Muscle of back (tissue), 11 donors: Measurements from ENCODE around the gene GCNT1. TPM values are rescaled to one million over a fixed set of nuclear protein-coding genes. Genes with fewer than 3 reads are reported as not detected.
A peak's percentile ranks its signal among the peaks of the same experiment; 100 is the strongest.
"Not testable (repeated sequence)": the region's sequence is repeated elsewhere in the genome, so short reads cannot be mapped to it uniquely, and the experiment has no call there.

ENCODE experiments used
- DNase-seq, 3 donors: peaks; one replicate each; pipeline versions ENCODE4 v3.0.0 to v3.0.0-alpha.2; 2013
- polyA plus RNA-seq, 10 donors: library from polyadenylated mRNA; unstranded; fragments of 120-200 nt; gene quantifications; one replicate each; pipeline ENCODE4 v1.2.1, GENCODE V29; 2013; ENCODE audit not compliant: insufficient read length in 10 of 10

GCNT1 gene
- polyA plus RNA-seq, 10 donors, result 1.9 to 6.4 (median 3.6) TPM

- DNase-seq, result no peak
Observed at GRCh38 chr9:76486151-76486550, 27.2 kb downstream of the GCNT1 start.

- no peak for DNase-seq
Observed at GRCh38 chr9:76490249-76490990, 31.4 kb downstream of the GCNT1 start.

GRCh38 chr9:76491056-76491455 is 32.1 kb downstream of the GCNT1 start:
- DNase-seq, result not testable (repeated sequence)

GRCh38 chr9:76493496-76493895 is 34.5 kb downstream of the GCNT1 start:
- not testable (repeated sequence) for DNase-seq

- no peak for DNase-seq
Observed at GRCh38 chr9:76500061-76500460, 41.1 kb downstream of the GCNT1 start.

- no peak for DNase-seq
Observed at GRCh38 chr9:76502746-76503145, 43.8 kb downstream of the GCNT1 start.

GRCh38 chr9:76510041-76510440 is 51.1 kb downstream of the GCNT1 start:
- peak in 1 of 3 donors; percentile 41 for DNase-seq

- DNase-seq, result no peak
Observed at GRCh38 chr9:76510446-76510845, 51.5 kb downstream of the GCNT1 start.

- peak in 1 of 3 donors; percentile 44 for DNase-seq
Observed at GRCh38 chr9:76512826-76513225, 53.8 kb downstream of the GCNT1 start.

GRCh38 chr9:76516350-76516749 is 57.4 kb downstream of the GCNT1 start:
- no peak for DNase-seq

- no peak for DNase-seq
Observed at GRCh38 chr9:76516871-76517270, 57.9 kb downstream of the GCNT1 start.

GRCh38 chr9:76519075-76519835 is 60.3 kb downstream of the GCNT1 start:
- DNase-seq, result no peak

- DNase-seq, result no peak
Observed at GRCh38 chr9:76521244-76521681, 62.3 kb downstream of the GCNT1 start.

- no peak for DNase-seq
Observed at GRCh38 chr9:76521906-76522305, 62.9 kb downstream of the GCNT1 start.

- not testable (repeated sequence) for DNase-seq
Observed at GRCh38 chr9:76523617-76524200, 64.7 kb downstream of the GCNT1 start.

GRCh38 chr9:76525196-76525595 is 66.2 kb downstream of the GCNT1 start:
- no peak for DNase-seq

- DNase-seq, result no peak
Observed at GRCh38 chr9:76526026-76526425, 67.0 kb downstream of the GCNT1 start.

- peak in 2 of 3 donors; percentile 22 to 38 for DNase-seq
Observed at GRCh38 chr9:76528056-76528455, 69.1 kb downstream of the GCNT1 start.

- no peak for DNase-seq
Observed at GRCh38 chr9:76528642-76529190, 69.7 kb downstream of the GCNT1 start.

GRCh38 chr9:76529653-76530052 is 70.7 kb downstream of the GCNT1 start:
- DNase-seq, result peak in 1 of 3 donors; percentile 12

GRCh38 chr9:76530458-76531110 is 71.6 kb downstream of the GCNT1 start:
- DNase-seq, result peak; percentile 31 to 64 (median 59)
